GM23338 (cell line): ENCODE results near the gene PITRM1. TPM values are rescaled to one million over a fixed set of nuclear protein-coding genes. Genes with fewer than 3 reads are reported as not detected.

Experiments used
- ATAC-seq: fragments of 200-7000 bp; cut with Tn5 transposase; 3 replicates; pipeline ENCODE4 v1.9.1; 2020
- DNase-seq: peaks from one replicate; pipeline ENCODE4 v3.0.0-alpha.2; 2015; ENCODE audit warnings: low spot score
- H2AFZ ChIP-seq: fragments of 200-600 bp; sonication (generic); 2 replicates; pipeline ENCODE4 v1.8.0; 2016; ENCODE audit warnings: antibody characterized with exemption, mild to moderate bottlenecking, moderate library complexity
- H3F3A ChIP-seq: fragments of 200-600 bp; sonication (generic); replicated peaks from 2 replicates; pipeline ENCODE4 v1.8.0; 2017; ENCODE audit warnings: antibody characterized with exemption, mixed run types, low read depth
- H3K27ac ChIP-seq: fragments of 200-600 bp; sonication (generic); 2 replicates; pipeline ENCODE4 v1.6.1; 2016; ENCODE audit warnings: low read depth
- H3K27me3 ChIP-seq: fragments of 200-600 bp; sonication (generic); 2 replicates; pipeline ENCODE4 v1.8.0; 2016; ENCODE audit warnings: mild to moderate bottlenecking, mixed run types, moderate library complexity; ENCODE audit not compliant: insufficient read depth
- H3K36me3 ChIP-seq: fragments of 200-600 bp; sonication (generic); 2 replicates; pipeline ENCODE4 v1.8.0; 2016; ENCODE audit warnings: mild to moderate bottlenecking; ENCODE audit not compliant: insufficient read depth
- H3K4me1 ChIP-seq: fragments of 200-600 bp; sonication (generic); 2 replicates; pipeline ENCODE4 v1.8.0; 2016; ENCODE audit warnings: mild to moderate bottlenecking, moderate library complexity; ENCODE audit not compliant: insufficient read depth
- H3K4me2 ChIP-seq: fragments of 200-600 bp; sonication (generic); 2 replicates; pipeline ENCODE4 v1.7.1; 2017; ENCODE audit warnings: mixed run types
- H3K4me3 ChIP-seq: fragments of 200-600 bp; sonication (generic); 2 replicates; pipeline ENCODE4 v1.6.1; 2016; ENCODE audit warnings: mixed run types
- H3K79me2 ChIP-seq: fragments of 200-600 bp; sonication (generic); replicated peaks from 2 replicates; pipeline ENCODE4 v1.8.0; 2017; ENCODE audit warnings: mild to moderate bottlenecking; ENCODE audit not compliant: insufficient read depth
- H3K9me2 ChIP-seq: fragments of 200-600 bp; sonication (generic); 2 replicates; pipeline ENCODE4 v1.8.0; 2017; ENCODE audit not compliant: insufficient read depth
- H4K20me1 ChIP-seq: fragments of 200-600 bp; sonication (generic); replicated peaks from 2 replicates; pipeline ENCODE4 v1.8.0; 2017; ENCODE audit warnings: mild to moderate bottlenecking; ENCODE audit not compliant: insufficient read depth
- H3K27ac Mint-ChIP-seq: 2 replicates; pipeline ENCODE4 v1.8.0; 2020; ENCODE audit warnings: inconsistent platforms, mild to moderate bottlenecking, moderate library complexity, mixed read lengths
- H3K27me3 Mint-ChIP-seq: 3 replicates; pipeline ENCODE4 v1.8.0; 2022; ENCODE audit warnings: low read depth, mild to moderate bottlenecking, moderate library complexity, mixed read lengths, inconsistent platforms; ENCODE audit not compliant: insufficient read depth, poor library complexity
- H3K36me3 Mint-ChIP-seq: 3 replicates; pipeline ENCODE4 v1.8.0; 2021; ENCODE audit warnings: low read depth, mild to moderate bottlenecking, inconsistent platforms, moderate library complexity, mixed read lengths
- H3K4me1 Mint-ChIP-seq: 3 replicates; pipeline ENCODE4 v1.8.0; 2020; ENCODE audit warnings: mild to moderate bottlenecking, inconsistent platforms, mixed read lengths
- H3K4me3 Mint-ChIP-seq: 3 replicates; pipeline ENCODE4 v1.8.0; 2021; ENCODE audit warnings: moderate library complexity, mild to moderate bottlenecking, inconsistent platforms, mixed read lengths
- H3K9me3 Mint-ChIP-seq: 3 replicates; pipeline ENCODE4 v1.8.0; 2020; ENCODE audit warnings: moderate library complexity, mild to moderate bottlenecking, inconsistent platforms, mixed read lengths
- CREB1 ChIP-seq: fragments of 250-450 bp; sonication (Bioruptor Pico); IDR thresholded peaks from 2 replicates; pipeline ENCODE4 v1.5.0; 2020; ENCODE audit warnings: low read depth, mild to moderate bottlenecking, moderate library complexity
- ETS1 ChIP-seq: IDR thresholded peaks from 2 replicates; pipeline ENCODE4 v1.6.1; 2016; ENCODE audit warnings: antibody characterized with exemption
- POLR2AphosphoS5 ChIP-seq: IDR thresholded peaks from 2 replicates; pipeline ENCODE4 v1.6.1; 2016; ENCODE audit warnings: antibody characterized with exemption, low read depth
- polyA plus RNA-seq: library from polyadenylated mRNA; unstranded; fragments of >200 nt; fragmentation: Nextera tagmentation; extraction: Ambion mirVana; gene quantifications from 2 replicates; pipeline ENCODE4 v1.2.1, GENCODE V29; 2016
- total RNA-seq: library from RNA; depleted of rRNA; stranded (reverse); fragments of >200 nt; shearing (Covaris generic); gene quantifications from 2 replicates; pipeline ENCODE4 v1.2.3, GENCODE V29; 2014
- TF ChIP-seq, protein P1 (sequence below), 2 experiments: fragments of 200-600 bp in 1 of 2; sonication (generic) in 1 of 2; conservative IDR thresholded peaks; 2 replicates each; pipeline versions ENCODE4 v1.5.1 to v1.6.1; 2016 to 2017; ENCODE audit warnings: antibody characterized with exemption in 2 of 2, low read depth in 2 of 2, mild to moderate bottlenecking in 2 of 2, moderate library complexity in 1 of 2
- TF ChIP-seq, protein P2 (sequence below): fragments of 250-450 bp; sonication (Bioruptor Pico); IDR thresholded peaks from 2 replicates; pipeline ENCODE4 v1.5.0; 2020; ENCODE audit warnings: mild to moderate bottlenecking, moderate library complexity

Gene PITRM1
- total and polyA plus RNA-seq, 2 experiments from 2014 or later = 29.0 to 33.0 TPM

GRCh38 chr10:3119796-3120459 is 52.7 kb downstream of the PITRM1 start:
- H2AFZ ChIP-seq = no peak overlapping the region
- Mint-ChIP-seq H3K36me3 (peaks cover 69% of the 10 kb centered on the region), H3K4me1 (no peaks in the 10 kb centered on the region), H3K27ac (no peak overlapping the region), H3K9me3 (no peaks in the 10 kb centered on the region), H3K27me3 (peaks cover 6% of the 10 kb centered on the region), H3K4me3 (no peak overlapping the region)
- H3K4me2 ChIP-seq = no peak overlapping the region
- peak; percentile 60 for DNase-seq
- H3F3A ChIP-seq = no peaks in the 10 kb centered on the region
- no peaks in the 10 kb centered on the region for H3K9me2 ChIP-seq
- H3K4me3 ChIP-seq = no peak overlapping the region
- H3K27ac ChIP-seq = no peak overlapping the region
- H3K36me3 ChIP-seq = peaks cover 19% of the 10 kb centered on the region
- ATAC-seq = peak; percentile 83
- TF ChIP-seq, protein P1, sequence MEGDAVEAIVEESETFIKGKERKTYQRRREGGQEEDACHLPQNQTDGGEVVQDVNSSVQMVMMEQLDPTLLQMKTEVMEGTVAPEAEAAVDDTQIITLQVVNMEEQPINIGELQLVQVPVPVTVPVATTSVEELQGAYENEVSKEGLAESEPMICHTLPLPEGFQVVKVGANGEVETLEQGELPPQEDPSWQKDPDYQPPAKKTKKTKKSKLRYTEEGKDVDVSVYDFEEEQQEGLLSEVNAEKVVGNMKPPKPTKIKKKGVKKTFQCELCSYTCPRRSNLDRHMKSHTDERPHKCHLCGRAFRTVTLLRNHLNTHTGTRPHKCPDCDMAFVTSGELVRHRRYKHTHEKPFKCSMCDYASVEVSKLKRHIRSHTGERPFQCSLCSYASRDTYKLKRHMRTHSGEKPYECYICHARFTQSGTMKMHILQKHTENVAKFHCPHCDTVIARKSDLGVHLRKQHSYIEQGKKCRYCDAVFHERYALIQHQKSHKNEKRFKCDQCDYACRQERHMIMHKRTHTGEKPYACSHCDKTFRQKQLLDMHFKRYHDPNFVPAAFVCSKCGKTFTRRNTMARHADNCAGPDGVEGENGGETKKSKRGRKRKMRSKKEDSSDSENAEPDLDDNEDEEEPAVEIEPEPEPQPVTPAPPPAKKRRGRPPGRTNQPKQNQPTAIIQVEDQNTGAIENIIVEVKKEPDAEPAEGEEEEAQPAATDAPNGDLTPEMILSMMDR (conservative IDR thresholded peaks at IDR 0.05; ENCODE audit: low read depth in 2 of 2) = peak; percentile 51 to 71
- no peak for TF ChIP-seq ETS1
- no peaks in the 10 kb centered on the region for H3K27me3 ChIP-seq
- H3K79me2 ChIP-seq = no peaks in the 10 kb centered on the region
- no peaks in the 10 kb centered on the region for H4K20me1 ChIP-seq
- no peaks in the 10 kb centered on the region for H3K4me1 ChIP-seq

GRCh38 chr10:3118641-3119091 is 53.9 kb downstream of the PITRM1 start:
- H2AFZ ChIP-seq = no peak overlapping the region
- Mint-ChIP-seq H3K4me3 (no peak overlapping the region), H3K4me1 (no peaks in the 10 kb centered on the region), H3K9me3 (no peaks in the 10 kb centered on the region), H3K36me3 (peaks cover 80% of the 10 kb centered on the region), H3K27me3 (peaks cover 9% of the 10 kb centered on the region), H3K27ac (no peak overlapping the region)
- H3K36me3 ChIP-seq = peaks cover 18% of the 10 kb centered on the region
- H3K4me1 ChIP-seq = no peaks in the 10 kb centered on the region
- H3F3A ChIP-seq = no peaks in the 10 kb centered on the region
- ATAC-seq (no peak), DNase-seq (no peak)
- TF ChIP-seq POLR2AphosphoS5 (no peak), ETS1 (no peak), CREB1 (no peak)
- TF ChIP-seq, protein P2, sequence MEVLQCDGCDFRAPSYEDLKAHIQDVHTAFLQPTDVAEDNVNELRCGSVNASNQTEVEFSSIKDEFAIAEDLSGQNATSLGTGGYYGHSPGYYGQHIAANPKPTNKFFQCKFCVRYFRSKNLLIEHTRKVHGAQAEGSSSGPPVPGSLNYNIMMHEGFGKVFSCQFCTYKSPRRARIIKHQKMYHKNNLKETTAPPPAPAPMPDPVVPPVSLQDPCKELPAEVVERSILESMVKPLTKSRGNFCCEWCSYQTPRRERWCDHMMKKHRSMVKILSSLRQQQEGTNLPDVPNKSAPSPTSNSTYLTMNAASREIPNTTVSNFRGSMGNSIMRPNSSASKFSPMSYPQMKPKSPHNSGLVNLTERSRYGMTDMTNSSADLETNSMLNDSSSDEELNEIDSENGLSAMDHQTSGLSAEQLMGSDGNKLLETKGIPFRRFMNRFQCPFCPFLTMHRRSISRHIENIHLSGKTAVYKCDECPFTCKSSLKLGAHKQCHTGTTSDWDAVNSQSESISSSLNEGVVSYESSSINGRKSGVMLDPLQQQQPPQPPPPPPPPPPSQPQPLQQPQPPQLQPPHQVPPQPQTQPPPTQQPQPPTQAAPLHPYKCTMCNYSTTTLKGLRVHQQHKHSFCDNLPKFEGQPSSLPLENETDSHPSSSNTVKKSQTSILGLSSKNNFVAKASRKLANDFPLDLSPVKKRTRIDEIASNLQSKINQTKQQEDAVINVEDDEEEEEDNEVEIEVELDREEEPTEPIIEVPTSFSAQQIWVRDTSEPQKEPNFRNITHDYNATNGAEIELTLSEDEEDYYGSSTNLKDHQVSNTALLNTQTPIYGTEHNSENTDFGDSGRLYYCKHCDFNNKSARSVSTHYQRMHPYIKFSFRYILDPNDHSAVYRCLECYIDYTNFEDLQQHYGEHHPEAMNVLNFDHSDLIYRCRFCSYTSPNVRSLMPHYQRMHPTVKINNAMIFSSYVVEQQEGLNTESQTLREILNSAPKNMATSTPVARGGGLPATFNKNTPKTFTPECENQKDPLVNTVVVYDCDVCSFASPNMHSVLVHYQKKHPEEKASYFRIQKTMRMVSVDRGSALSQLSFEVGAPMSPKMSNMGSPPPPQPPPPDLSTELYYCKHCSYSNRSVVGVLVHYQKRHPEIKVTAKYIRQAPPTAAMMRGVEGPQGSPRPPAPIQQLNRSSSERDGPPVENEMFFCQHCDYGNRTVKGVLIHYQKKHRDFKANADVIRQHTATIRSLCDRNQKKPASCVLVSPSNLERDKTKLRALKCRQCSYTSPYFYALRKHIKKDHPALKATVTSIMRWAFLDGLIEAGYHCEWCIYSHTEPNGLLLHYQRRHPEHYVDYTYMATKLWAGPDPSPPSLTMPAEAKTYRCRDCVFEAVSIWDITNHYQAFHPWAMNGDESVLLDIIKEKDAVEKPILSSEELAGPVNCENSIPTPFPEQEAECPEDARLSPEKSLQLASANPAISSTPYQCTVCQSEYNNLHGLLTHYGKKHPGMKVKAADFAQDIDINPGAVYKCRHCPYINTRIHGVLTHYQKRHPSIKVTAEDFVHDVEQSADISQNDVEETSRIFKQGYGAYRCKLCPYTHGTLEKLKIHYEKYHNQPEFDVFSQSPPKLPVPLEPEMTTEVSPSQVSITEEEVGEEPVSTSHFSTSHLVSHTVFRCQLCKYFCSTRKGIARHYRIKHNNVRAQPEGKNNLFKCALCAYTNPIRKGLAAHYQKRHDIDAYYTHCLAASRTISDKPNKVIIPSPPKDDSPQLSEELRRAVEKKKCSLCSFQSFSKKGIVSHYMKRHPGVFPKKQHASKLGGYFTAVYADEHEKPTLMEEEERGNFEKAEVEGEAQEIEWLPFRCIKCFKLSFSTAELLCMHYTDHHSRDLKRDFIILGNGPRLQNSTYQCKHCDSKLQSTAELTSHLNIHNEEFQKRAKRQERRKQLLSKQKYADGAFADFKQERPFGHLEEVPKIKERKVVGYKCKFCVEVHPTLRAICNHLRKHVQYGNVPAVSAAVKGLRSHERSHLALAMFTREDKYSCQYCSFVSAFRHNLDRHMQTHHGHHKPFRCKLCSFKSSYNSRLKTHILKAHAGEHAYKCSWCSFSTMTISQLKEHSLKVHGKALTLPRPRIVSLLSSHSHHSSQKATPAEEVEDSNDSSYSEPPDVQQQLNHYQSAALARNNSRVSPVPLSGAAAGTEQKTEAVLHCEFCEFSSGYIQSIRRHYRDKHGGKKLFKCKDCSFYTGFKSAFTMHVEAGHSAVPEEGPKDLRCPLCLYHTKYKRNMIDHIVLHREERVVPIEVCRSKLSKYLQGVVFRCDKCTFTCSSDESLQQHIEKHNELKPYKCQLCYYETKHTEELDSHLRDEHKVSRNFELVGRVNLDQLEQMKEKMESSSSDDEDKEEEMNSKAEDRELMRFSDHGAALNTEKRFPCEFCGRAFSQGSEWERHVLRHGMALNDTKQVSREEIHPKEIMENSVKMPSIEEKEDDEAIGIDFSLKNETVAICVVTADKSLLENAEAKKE (CRISPR knock-in tag) = no peak
- no peaks in the 10 kb centered on the region for H4K20me1 ChIP-seq
- no peaks in the 10 kb centered on the region for H3K79me2 ChIP-seq
- H3K4me3 ChIP-seq = no peak overlapping the region
- no peak overlapping the region for H3K27ac ChIP-seq
- no peaks in the 10 kb centered on the region for H3K27me3 ChIP-seq
- H3K9me2 ChIP-seq = no peaks in the 10 kb centered on the region
- no peak overlapping the region for H3K4me2 ChIP-seq
